GM23338 (cell line): Measurements from ENCODE around the gene YPEL4. TPM values are rescaled to one million over a fixed set of nuclear protein-coding genes. Genes with fewer than 3 reads are reported as not detected.

Experiments
- ATAC-seq: fragments of 200-7000 bp; cut with Tn5 transposase; 3 replicates; pipeline ENCODE4 v1.9.1; 2020
- DNase-seq: peaks from one replicate; pipeline ENCODE4 v3.0.0-alpha.2; 2015; ENCODE audit warnings: low spot score
- H2AFZ ChIP-seq: fragments of 200-600 bp; sonication (generic); 2 replicates; pipeline ENCODE4 v1.8.0; 2016; ENCODE audit warnings: antibody characterized with exemption, mild to moderate bottlenecking, moderate library complexity
- H3F3A ChIP-seq: fragments of 200-600 bp; sonication (generic); replicated peaks from 2 replicates; pipeline ENCODE4 v1.8.0; 2017; ENCODE audit warnings: antibody characterized with exemption, mixed run types, low read depth
- H3K27ac ChIP-seq: fragments of 200-600 bp; sonication (generic); 2 replicates; pipeline ENCODE4 v1.6.1; 2016; ENCODE audit warnings: low read depth
- H3K27me3 ChIP-seq: fragments of 200-600 bp; sonication (generic); 2 replicates; pipeline ENCODE4 v1.8.0; 2016; ENCODE audit warnings: mild to moderate bottlenecking, mixed run types, moderate library complexity; ENCODE audit not compliant: insufficient read depth
- H3K36me3 ChIP-seq: fragments of 200-600 bp; sonication (generic); 2 replicates; pipeline ENCODE4 v1.8.0; 2016; ENCODE audit warnings: mild to moderate bottlenecking; ENCODE audit not compliant: insufficient read depth
- H3K4me1 ChIP-seq: fragments of 200-600 bp; sonication (generic); 2 replicates; pipeline ENCODE4 v1.8.0; 2016; ENCODE audit warnings: mild to moderate bottlenecking, moderate library complexity; ENCODE audit not compliant: insufficient read depth
- H3K4me2 ChIP-seq: fragments of 200-600 bp; sonication (generic); 2 replicates; pipeline ENCODE4 v1.7.1; 2017; ENCODE audit warnings: mixed run types
- H3K4me3 ChIP-seq: fragments of 200-600 bp; sonication (generic); 2 replicates; pipeline ENCODE4 v1.6.1; 2016; ENCODE audit warnings: mixed run types
- H3K79me2 ChIP-seq: fragments of 200-600 bp; sonication (generic); replicated peaks from 2 replicates; pipeline ENCODE4 v1.8.0; 2017; ENCODE audit warnings: mild to moderate bottlenecking; ENCODE audit not compliant: insufficient read depth
- H3K9me2 ChIP-seq: fragments of 200-600 bp; sonication (generic); 2 replicates; pipeline ENCODE4 v1.8.0; 2017; ENCODE audit not compliant: insufficient read depth
- H4K20me1 ChIP-seq: fragments of 200-600 bp; sonication (generic); replicated peaks from 2 replicates; pipeline ENCODE4 v1.8.0; 2017; ENCODE audit warnings: mild to moderate bottlenecking; ENCODE audit not compliant: insufficient read depth
- H3K27ac Mint-ChIP-seq: 2 replicates; pipeline ENCODE4 v1.8.0; 2020; ENCODE audit warnings: inconsistent platforms, mild to moderate bottlenecking, moderate library complexity, mixed read lengths
- H3K27me3 Mint-ChIP-seq: 3 replicates; pipeline ENCODE4 v1.8.0; 2022; ENCODE audit warnings: low read depth, mild to moderate bottlenecking, moderate library complexity, mixed read lengths, inconsistent platforms; ENCODE audit not compliant: insufficient read depth, poor library complexity
- H3K36me3 Mint-ChIP-seq: 3 replicates; pipeline ENCODE4 v1.8.0; 2021; ENCODE audit warnings: low read depth, mild to moderate bottlenecking, inconsistent platforms, moderate library complexity, mixed read lengths
- H3K4me1 Mint-ChIP-seq: 3 replicates; pipeline ENCODE4 v1.8.0; 2020; ENCODE audit warnings: mild to moderate bottlenecking, inconsistent platforms, mixed read lengths
- H3K4me3 Mint-ChIP-seq: 3 replicates; pipeline ENCODE4 v1.8.0; 2021; ENCODE audit warnings: moderate library complexity, mild to moderate bottlenecking, inconsistent platforms, mixed read lengths
- H3K9me3 Mint-ChIP-seq: 3 replicates; pipeline ENCODE4 v1.8.0; 2020; ENCODE audit warnings: moderate library complexity, mild to moderate bottlenecking, inconsistent platforms, mixed read lengths
- CREB1 ChIP-seq: fragments of 250-450 bp; sonication (Bioruptor Pico); IDR thresholded peaks from 2 replicates; pipeline ENCODE4 v1.5.0; 2020; ENCODE audit warnings: low read depth, mild to moderate bottlenecking, moderate library complexity
- ETS1 ChIP-seq: IDR thresholded peaks from 2 replicates; pipeline ENCODE4 v1.6.1; 2016; ENCODE audit warnings: antibody characterized with exemption
- JUNB ChIP-seq: IDR thresholded peaks from one replicate; pipeline ENCODE4 v1.6.1; 2016; ENCODE audit warnings: antibody characterized with exemption; ENCODE audit not compliant: unreplicated experiment
- POLR2AphosphoS5 ChIP-seq: IDR thresholded peaks from 2 replicates; pipeline ENCODE4 v1.6.1; 2016; ENCODE audit warnings: antibody characterized with exemption, low read depth
- REST ChIP-seq: IDR thresholded peaks from one replicate; pipeline ENCODE4 v1.6.1; 2018; ENCODE audit warnings: antibody characterized with exemption; ENCODE audit not compliant: unreplicated experiment
- ZNF114 ChIP-seq: fragments of 250-450 bp; sonication (Bioruptor Pico); IDR thresholded peaks from 2 replicates; pipeline ENCODE4 v1.5.0; 2020; ENCODE audit warnings: mild to moderate bottlenecking, moderate library complexity
- ZNF462 ChIP-seq: fragments of 250-450 bp; sonication (Bioruptor Pico); IDR thresholded peaks from 2 replicates; pipeline ENCODE4 v1.5.0; 2020; ENCODE audit warnings: mild to moderate bottlenecking, moderate library complexity
- polyA plus RNA-seq: library from polyadenylated mRNA; unstranded; fragments of >200 nt; fragmentation: Nextera tagmentation; extraction: Ambion mirVana; gene quantifications from 2 replicates; pipeline ENCODE4 v1.2.1, GENCODE V29; 2016
- total RNA-seq: library from RNA; depleted of rRNA; stranded (reverse); fragments of >200 nt; shearing (Covaris generic); gene quantifications from 2 replicates; pipeline ENCODE4 v1.2.3, GENCODE V29; 2014

YPEL4 gene
- total and polyA plus RNA-seq, 2 experiments from 2014 or later = 1.1 TPM; not detected in 1

- Histone ChIP-seq H3K27ac (no peak within 1 kb of the TSS; the same call in 1 of the 2 replicates), H4K20me1 (0 out of 2 replicates have a peak, but pooled peaks cover 4% of the 10 kb centered on the region), H3K36me3 (peaks cover 18% of the 10 kb centered on the region), H2AFZ (peak within 1 kb of the TSS; percentile 32), H3K4me1 (peaks cover 7% of the 10 kb centered on the region), H3K79me2 (peaks cover 19% of the 10 kb centered on the region), H3K27me3 (peaks cover 16% of the 10 kb centered on the region), H3K9me2 (no peaks in the 10 kb centered on the region), H3F3A (peaks cover 3% of the 10 kb centered on the region; the same call in 1 of the 2 replicates), H3K4me2 (peak within 1 kb of the TSS; percentile 94), H3K4me3 (peak within 1 kb of the TSS; percentile 81)
- TF ChIP-seq ZNF114 (no peak), JUNB (no peak), REST (no peak), CREB1 (CRISPR knock-in tag) (peak; percentile 85), POLR2AphosphoS5 (peak; percentile 80), ZNF462 (CRISPR knock-in tag) (no peak), ETS1 (peak; percentile 99)
- Mint-ChIP-seq H3K4me1 (peaks cover 19% of the 10 kb centered on the region), H3K4me3 (peak within 1 kb of the TSS; percentile 99), H3K9me3 (no peaks in the 10 kb centered on the region), H3K36me3 (peaks cover 29% of the 10 kb centered on the region), H3K27me3 (peaks cover 18% of the 10 kb centered on the region), H3K27ac (peak within 1 kb of the TSS; percentile 96)
- ATAC-seq (peak; percentile 94), DNase-seq (peak; percentile 100)
These were observed 7.7 kb upstream of the YPEL4 start, which contains the start of gene CLP1 for GRCh38 chr11:57657194-57658022. TSS of gene CLP1 (plus strand) at chr11:57657762. CDS start at chr11:57659477, 1,715 bp downstream.
